ENCODE data around the gene STON1. TPM values are rescaled to one million over a fixed set of nuclear protein-coding genes. Genes with fewer than 3 reads are reported as not detected.
"Not testable (repeated sequence)": the region's sequence is repeated elsewhere in the genome, so short reads cannot be mapped to it uniquely, and the experiment has no call there.

The STON1 gene
- total RNA-seq, 1 donor from 2014 or later, result 163 TPM

GRCh38 chr2:48568547-48568946 is 38.6 kb downstream of the STON1 start:
- no peak for DNase-seq (ENCODE audit: low spot score)

- DNase-seq (ENCODE audit: low spot score), result no peak
Observed at GRCh38 chr2:48569433-48569832, 39.5 kb downstream of the STON1 start.

GRCh38 chr2:48572816-48573215 is 42.9 kb downstream of the STON1 start:
- no peak for DNase-seq (ENCODE audit: low spot score)

- no peak for DNase-seq (ENCODE audit: low spot score)
Observed at GRCh38 chr2:48574353-48575287, 44.7 kb downstream of the STON1 start.

- no peak for DNase-seq (ENCODE audit: low spot score)
Observed at GRCh38 chr2:48578313-48578712, 48.4 kb downstream of the STON1 start.

- no peak for DNase-seq (ENCODE audit: low spot score)
Observed at GRCh38 chr2:48583961-48584360, 54.0 kb downstream of the STON1 start.

- no peak for DNase-seq (ENCODE audit: low spot score)
Observed at GRCh38 chr2:48584551-48584950, 54.6 kb downstream of the STON1 start.

- no peak for DNase-seq (ENCODE audit: low spot score)
Observed at GRCh38 chr2:48586433-48586832, 56.5 kb downstream of the STON1 start.

- no peak for DNase-seq (ENCODE audit: low spot score)
Observed at GRCh38 chr2:48587560-48587959, 57.6 kb downstream of the STON1 start.

- no peak for DNase-seq (ENCODE audit: low spot score)
Observed at GRCh38 chr2:48587961-48588360, 58.0 kb downstream of the STON1 start.

GRCh38 chr2:48588745-48589144 is 58.8 kb downstream of the STON1 start:
- DNase-seq (ENCODE audit: low spot score), result no peak

GRCh38 chr2:48589170-48589767 is 59.3 kb downstream of the STON1 start:
- DNase-seq (ENCODE audit: low spot score), result no peak

- DNase-seq (ENCODE audit: low spot score), result no peak
Observed at GRCh38 chr2:48590017-48590416, 60.1 kb downstream of the STON1 start.

- DNase-seq (ENCODE audit: low spot score), result no peak
Observed at GRCh38 chr2:48592067-48592466, 62.1 kb downstream of the STON1 start.

GRCh38 chr2:48596751-48597150 is 66.8 kb downstream of the STON1 start:
- not testable (repeated sequence) for DNase-seq (ENCODE audit: low spot score)

- DNase-seq (ENCODE audit: low spot score), result no peak
Observed at GRCh38 chr2:48597492-48597891, 67.5 kb downstream of the STON1 start.

- no peak for DNase-seq (ENCODE audit: low spot score)
Observed at GRCh38 chr2:48600204-48600813, 70.4 kb downstream of the STON1 start.

- DNase-seq (ENCODE audit: low spot score), result no peak
Observed at GRCh38 chr2:48600917-48601316, 71.0 kb downstream of the STON1 start.

GRCh38 chr2:48601349-48601748 is 71.4 kb downstream of the STON1 start:
- no peak for DNase-seq (ENCODE audit: low spot score)

- no peak for DNase-seq (ENCODE audit: low spot score)
Observed at GRCh38 chr2:48605482-48606175, 75.7 kb downstream of the STON1 start.

GRCh38 chr2:48607307-48608014 is 77.5 kb downstream of the STON1 start:
- no peak for DNase-seq (ENCODE audit: low spot score)

All from mesenteric fat pad (tissue), 1 donor.